DND-41 (cell line): ENCODE results near the gene MERTK.

ENCODE experiments used
- ATAC-seq: fragments of 200-7000 bp; cut with Tn5 transposase; 3 replicates; pipeline ENCODE4 v1.9.1; 2021; ENCODE audit warnings: low read depth; ENCODE audit not compliant: insufficient read depth
- DNase-seq: peaks from one replicate; pipeline ENCODE4 v3.0.0-alpha.2; 2020
- H2AFZ ChIP-seq: 2 replicates; pipeline ENCODE4 v1.6.0; 2012; ENCODE audit warnings: low read depth, low read length
- H3K27ac ChIP-seq: 2 replicates; pipeline ENCODE4 v1.5.1; 2012; ENCODE audit warnings: low read length, inconsistent platforms
- H3K27me3 ChIP-seq: fragments of 200-600 bp; sonication (generic); 2 replicates; pipeline ENCODE4 v1.6.0; 2012; ENCODE audit warnings: low read length, mild to moderate bottlenecking, inconsistent platforms; ENCODE audit not compliant: insufficient read depth, poor library complexity
- H3K36me3 ChIP-seq: 2 replicates; pipeline ENCODE4 v1.5.1; 2012; ENCODE audit warnings: low read length, inconsistent platforms; ENCODE audit not compliant: insufficient read depth
- H3K4me1 ChIP-seq: 2 replicates; pipeline ENCODE4 v1.5.1; 2012; ENCODE audit warnings: mild to moderate bottlenecking, low read length; ENCODE audit not compliant: insufficient read depth
- H3K4me2 ChIP-seq: 2 replicates; pipeline ENCODE4 v1.6.0; 2012; ENCODE audit warnings: mild to moderate bottlenecking, moderate library complexity, low read length, inconsistent platforms; ENCODE audit not compliant: insufficient read depth
- H3K4me3 ChIP-seq, 2 experiments: fragments of 200-600 bp in 1 of 2; shearing (Covaris generic) in 1 of 2; 2 replicates each; pipeline ENCODE4 v1.5.1; 2012 to 2016; ENCODE audit warnings: inconsistent platforms in 2 of 2, low read length in 2 of 2, mild to moderate bottlenecking in 2 of 2, low read depth in 1 of 2, moderate library complexity in 1 of 2
- H3K79me2 ChIP-seq: 2 replicates; pipeline ENCODE4 v1.6.0; 2012; ENCODE audit warnings: low read length, inconsistent platforms; ENCODE audit not compliant: insufficient read depth
- H3K9ac ChIP-seq: 2 replicates; pipeline ENCODE4 v1.6.0; 2012; ENCODE audit warnings: low read depth, mild to moderate bottlenecking, inconsistent platforms, low read length, moderate library complexity
- H3K9me3 ChIP-seq: 2 replicates; pipeline ENCODE4 v1.5.1; 2012; ENCODE audit warnings: low read length, moderate library complexity, mild to moderate bottlenecking, inconsistent platforms; ENCODE audit not compliant: insufficient read depth, severe bottlenecking
- H4K20me1 ChIP-seq: 2 replicates; pipeline ENCODE4 v1.6.0; 2012; ENCODE audit warnings: low read length; ENCODE audit not compliant: insufficient read depth
- CTCF ChIP-seq: IDR thresholded peaks from 2 replicates; pipeline ENCODE4 v1.5.1; 2012; ENCODE audit warnings: borderline replicate concordance, low read length, moderate library complexity, mild to moderate bottlenecking; ENCODE audit not compliant: poor library complexity, severe bottlenecking; ENCODE audit errors: extremely low read depth
- EZH2 ChIP-seq: IDR thresholded peaks from 3 replicates; pipeline ENCODE4 v1.6.1; 2012; ENCODE audit warnings: borderline replicate concordance, low read depth, mild to moderate bottlenecking, moderate library complexity, low read length, inconsistent platforms; ENCODE audit not compliant: severe bottlenecking

The MERTK gene

GRCh38 chr2:111999809-112000208 lies 101.4 kb downstream of the MERTK start:
- DNase-seq: no peak
- H3K9ac ChIP-seq: no peak overlapping the region
- H2AFZ ChIP-seq: no peak overlapping the region
- peaks cover 12% of the 10 kb centered on the region for H3K4me1 ChIP-seq
- TF ChIP-seq EZH2: no peak
- no peak for TF ChIP-seq CTCF
- no peak overlapping the region for H3K4me3 ChIP-seq
- H3K27me3 ChIP-seq: no peaks in the 10 kb centered on the region
- H3K27ac ChIP-seq: no peak overlapping the region
- no peaks in the 10 kb centered on the region for H3K79me2 ChIP-seq
- no peaks in the 10 kb centered on the region for H3K36me3 ChIP-seq
- no peaks in the 10 kb centered on the region for H4K20me1 ChIP-seq
- no peak for ATAC-seq
- no peak overlapping the region for H3K4me2 ChIP-seq
- no peaks in the 10 kb centered on the region for H3K9me3 ChIP-seq

GRCh38 chr2:112000399-112001135 lies 102.2 kb downstream of the MERTK start:
- no peak overlapping the region for H3K27ac ChIP-seq
- H3K9ac ChIP-seq: no peak overlapping the region
- no peaks in the 10 kb centered on the region for H3K36me3 ChIP-seq
- no peak overlapping the region for H3K4me3 ChIP-seq
- H3K4me2 ChIP-seq: no peak overlapping the region
- H2AFZ ChIP-seq: no peak overlapping the region
- no peaks in the 10 kb centered on the region for H4K20me1 ChIP-seq
- TF ChIP-seq CTCF (no peak), EZH2 (no peak)
- no peaks in the 10 kb centered on the region for H3K9me3 ChIP-seq
- peaks cover 12% of the 10 kb centered on the region for H3K4me1 ChIP-seq
- ATAC-seq (no peak), DNase-seq (no peak)
- no peaks in the 10 kb centered on the region for H3K79me2 ChIP-seq
- no peaks in the 10 kb centered on the region for H3K27me3 ChIP-seq

- no peak for DNase-seq
- Histone ChIP-seq H3K4me1 (peaks cover 12% of the 10 kb centered on the region), H3K9ac (no peak overlapping the region), H3K27me3 (no peaks in the 10 kb centered on the region), H4K20me1 (no peaks in the 10 kb centered on the region), H3K4me3 (no peak overlapping the region), H2AFZ (peak overlapping the region; percentile 44; the same call in 1 of the 2 replicates), H3K9me3 (no peaks in the 10 kb centered on the region), H3K4me2 (no peak overlapping the region), H3K27ac (peak overlapping the region; percentile 42; the same call in 1 of the 2 replicates), H3K79me2 (no peaks in the 10 kb centered on the region), H3K36me3 (no peaks in the 10 kb centered on the region)
- ATAC-seq: no peak
- no peak for TF ChIP-seq EZH2
- TF ChIP-seq CTCF: no peak
These were observed 102.8 kb downstream of the MERTK start for GRCh38 chr2:112001136-112001715.
